ENCODE results near the gene OR2T6.

The OR2T6 gene, protein sequence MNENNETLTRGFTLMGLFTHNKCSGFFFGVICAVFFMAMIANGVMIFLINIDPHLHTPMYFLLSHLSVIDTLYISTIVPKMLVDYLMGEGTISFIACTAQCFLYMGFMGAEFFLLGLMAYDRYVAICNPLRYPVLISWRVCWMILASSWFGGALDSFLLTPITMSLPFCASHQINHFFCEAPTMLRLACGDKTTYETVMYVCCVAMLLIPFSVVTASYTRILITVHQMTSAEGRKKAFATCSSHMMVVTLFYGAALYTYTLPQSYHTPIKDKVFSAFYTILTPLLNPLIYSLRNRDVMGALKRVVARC

DNA sequence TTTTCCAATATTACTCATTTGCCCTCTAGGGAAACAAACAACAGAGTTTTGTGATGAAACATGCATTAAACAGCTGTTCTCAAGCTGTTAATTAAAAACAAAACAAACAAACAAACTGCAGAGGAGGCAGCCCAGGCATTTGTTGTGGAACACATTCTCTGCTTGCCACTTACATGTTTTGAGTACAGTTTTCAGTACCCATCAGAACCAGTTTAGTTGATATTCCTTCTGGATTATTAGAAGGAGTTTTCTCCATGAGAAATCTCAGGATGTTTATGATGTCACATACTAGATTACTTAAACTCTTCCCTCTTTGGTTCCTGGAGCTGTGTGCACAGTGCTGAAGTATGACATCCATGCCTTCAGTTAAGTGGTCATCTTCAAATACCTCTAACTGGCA, at the start of gene OR2T6:
Gene OR2T6 (plus strand): TSS at position 301 of the 400 bp plus-strand sequence. CDS start 11,863 bp downstream, outside the sequence.
- Mint-ChIP-seq H3K36me3 (ENCODE audit: low read depth) (no peaks in the 10 kb centered on the region), H3K4me1 (no peaks in the 10 kb centered on the region)

DNA sequence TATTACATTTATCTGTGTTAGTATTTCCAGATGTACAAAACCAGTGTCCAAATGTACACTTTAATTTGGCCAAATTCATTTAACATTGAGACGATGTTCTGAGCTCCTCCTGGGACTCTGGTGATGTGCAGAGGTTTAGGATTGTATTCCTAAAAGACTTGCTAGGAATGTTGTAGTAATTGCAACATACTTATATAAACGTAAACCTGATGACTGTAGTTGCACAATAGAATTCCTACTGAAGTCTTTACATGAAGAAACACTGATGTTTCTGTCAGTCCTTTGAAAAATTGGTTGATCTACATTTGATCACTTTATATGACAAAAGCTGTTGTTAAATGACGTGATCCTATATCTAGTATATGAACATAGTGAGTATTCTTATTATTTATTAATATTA, 32.1 kb upstream of the OR2T6 start:
- Mint-ChIP-seq H3K27me3 (ENCODE audit: low read depth) (no peaks in the 10 kb centered on the region), H3K4me1 (no peaks in the 10 kb centered on the region), H3K4me3 (no peak overlapping the region), H3K36me3 (ENCODE audit: low read depth) (peaks cover 3% of the 10 kb centered on the region), H3K9me3 (peaks cover 34% of the 10 kb centered on the region), H3K27ac (no peak overlapping the region)
- no peak for TF ChIP-seq CTCF (IDR thresholded peaks at IDR 0.05; ENCODE audit: unreplicated experiment in 3 of 3)

More for the DNA sequence above, at the start of gene OR2T6:
- Mint-ChIP-seq H3K27me3 (ENCODE audit: low read depth) (no peaks in the 10 kb centered on the region), H3K9me3 (peaks cover 63% of the 10 kb centered on the region), H3K4me3 (no peak within 1 kb of the TSS), H3K27ac (no peak within 1 kb of the TSS)
- TF ChIP-seq CTCF (IDR thresholded peaks at IDR 0.05; ENCODE audit: unreplicated experiment in 3 of 3), result no peak

DNA sequence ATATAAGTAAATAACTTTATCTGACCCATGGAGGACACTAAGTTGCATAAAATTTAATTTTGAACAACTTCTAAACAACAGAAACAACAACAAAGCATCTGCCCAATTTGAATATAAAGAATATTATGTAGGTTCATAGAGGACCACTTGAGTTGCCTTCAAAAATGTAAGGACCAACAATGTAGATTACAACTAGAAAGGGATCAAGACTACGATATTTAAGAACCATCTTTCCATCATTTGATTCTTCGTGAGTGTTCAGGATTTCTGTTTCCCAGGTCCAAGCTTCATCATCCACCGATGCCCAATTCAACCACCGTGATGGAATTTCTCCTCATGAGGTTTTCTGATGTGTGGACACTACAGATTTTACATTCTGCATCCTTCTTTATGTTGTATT, 27.1 kb upstream of the OR2T6 start, which contains the start of gene OR14C36:
Gene OR14C36 (plus strand): TSS at position 301 of the 400 bp plus-strand sequence. CDS start 0 bp downstream, at position 301.
- H3K9me3 Mint-ChIP-seq, result peaks cover 22% of the 10 kb centered on the region
- H3K4me1 Mint-ChIP-seq, result no peaks in the 10 kb centered on the region
- H3K27ac Mint-ChIP-seq, result no peak within 1 kb of the TSS
- no peaks in the 10 kb centered on the region for H3K36me3 Mint-ChIP-seq (ENCODE audit: low read depth)
- TF ChIP-seq CTCF (IDR thresholded peaks at IDR 0.05; ENCODE audit: unreplicated experiment in 3 of 3), result no peak
- no peaks in the 10 kb centered on the region for H3K27me3 Mint-ChIP-seq (ENCODE audit: low read depth)
- H3K4me3 Mint-ChIP-seq, result no peak within 1 kb of the TSS

DNA sequence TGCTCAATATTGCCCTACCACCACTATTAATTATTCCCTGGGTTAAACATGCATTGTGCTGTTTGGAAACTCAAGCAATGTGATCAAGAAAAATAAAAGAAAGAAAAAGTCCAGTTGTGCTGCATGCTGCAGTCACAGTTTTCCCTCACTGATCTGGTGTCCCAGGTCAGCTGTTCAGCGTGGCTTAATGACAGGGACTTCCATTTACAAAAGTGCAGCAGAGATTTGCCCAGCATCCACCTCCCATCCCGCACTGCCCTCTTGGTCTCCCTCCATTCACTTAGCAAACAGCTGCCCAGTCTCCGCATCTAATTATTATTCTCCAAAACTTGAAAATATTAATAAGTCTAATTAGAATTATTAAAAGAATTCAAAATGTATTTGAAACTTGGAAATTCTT, 16.1 kb upstream of the OR2T6 start:
- H3K4me1 Mint-ChIP-seq, result no peaks in the 10 kb centered on the region
- TF ChIP-seq CTCF (IDR thresholded peaks at IDR 0.05; ENCODE audit: unreplicated experiment in 3 of 3), result no peak

DNA sequence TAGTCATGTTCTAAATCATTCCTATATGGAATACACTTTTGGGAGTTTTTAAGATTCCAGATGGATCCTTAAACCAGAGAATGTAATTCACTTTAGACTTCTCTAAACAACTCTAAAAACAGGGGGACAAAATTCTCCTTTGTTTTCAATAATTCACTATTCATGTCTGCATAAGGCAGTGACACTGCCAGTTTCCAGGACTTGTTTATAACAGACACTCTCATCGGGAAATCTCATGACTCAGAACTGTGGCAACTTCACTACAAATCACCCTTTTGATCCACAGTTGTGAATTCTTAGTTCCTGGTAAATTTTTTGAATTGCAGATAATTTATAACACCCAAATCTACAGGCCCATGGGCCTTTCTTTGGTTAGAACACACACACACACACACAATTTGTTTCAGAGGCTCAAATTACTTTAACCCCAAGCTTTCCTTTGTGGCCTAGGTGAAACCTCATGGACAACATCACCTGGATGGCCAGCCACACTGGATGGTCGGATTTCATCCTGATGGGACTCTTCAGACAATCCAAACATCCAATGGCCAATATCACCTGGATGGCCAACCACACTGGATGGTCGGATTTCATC, 14.3 kb upstream of the OR2T6 start, which contains the start of gene OR2T4:
Gene OR2T4 (plus strand): TSS at position 545 of the 595 bp plus-strand sequence. CDS start 0 bp downstream, at position 545.
- H3K4me3 Mint-ChIP-seq, result no peak within 1 kb of the TSS
- H3K27ac Mint-ChIP-seq, result no peak within 1 kb of the TSS
- TF ChIP-seq CTCF (IDR thresholded peaks at IDR 0.05; ENCODE audit: unreplicated experiment in 3 of 3), result no peak
- H3K9me3 Mint-ChIP-seq, result peaks cover 35% of the 10 kb centered on the region
- H3K4me1 Mint-ChIP-seq, result no peaks in the 10 kb centered on the region
- no peaks in the 10 kb centered on the region for H3K36me3 Mint-ChIP-seq (ENCODE audit: low read depth)
- H3K27me3 Mint-ChIP-seq (ENCODE audit: low read depth), result no peaks in the 10 kb centered on the region

More for the DNA sequence above, 16.1 kb upstream of the OR2T6 start:
- Mint-ChIP-seq H3K36me3 (ENCODE audit: low read depth) (no peaks in the 10 kb centered on the region), H3K9me3 (peaks cover 28% of the 10 kb centered on the region), H3K4me3 (no peak overlapping the region), H3K27me3 (ENCODE audit: low read depth) (no peaks in the 10 kb centered on the region), H3K27ac (no peak overlapping the region)

Measured in nephron (organoid).